HEK293 (cell line): ENCODE results near the gene PLEKHG2.

Experiments used
- CTCF ChIA-PET: fragments of 350-600 bp; formaldehyde crosslinking; extraction: SDS; loops from one replicate; lab custom pipeline; 2021; ENCODE audit warnings: antibody characterized with exemption; lab: Yijun Ruan, JAX
- POLR2A ChIA-PET: fragments of 300-600 bp; formaldehyde crosslinking; extraction: SDS; loops from one replicate; lab custom pipeline; 2020; ENCODE audit warnings: antibody characterized with exemption, inconsistent platforms; lab: Yijun Ruan, JAX
- H3K27ac ChIP-seq: fragments of 200-500 bp; sonication (Bioruptor generic); 2 replicates; pipeline ENCODE4 v1.5.1; 2014; ENCODE audit warnings: low read depth, low read length, control low read depth, inconsistent platforms; ENCODE audit errors: extremely low read depth
- H3K36me3 ChIP-seq, 2 experiments: fragments of 200-500 bp in 1 of 2; sonication (Bioruptor generic) in 1 of 2; 1 replicate in 1 of 2; 2 replicates in 1 of 2; pipeline ENCODE4 v1.5.1; 2014 to 2017; ENCODE audit warnings: inconsistent platforms in 2 of 2, low read length in 2 of 2; ENCODE audit not compliant: control insufficient read depth in 2 of 2, insufficient read depth in 1 of 2
- H3K4me1 ChIP-seq: fragments of 200-500 bp; sonication (Bioruptor generic); 2 replicates; pipeline ENCODE4 v1.5.1; 2014; ENCODE audit warnings: mild to moderate bottlenecking, low read length, inconsistent platforms; ENCODE audit not compliant: control insufficient read depth, insufficient read depth
- H3K4me3 ChIP-seq: 2 replicates; pipeline ENCODE4 v1.5.1; 2011; ENCODE audit warnings: low read depth, mild to moderate bottlenecking, control low read depth, low read length, moderate library complexity
- H3K9me3 ChIP-seq: fragments of 200-500 bp; sonication (Bioruptor generic); 2 replicates; pipeline ENCODE4 v1.5.1; 2014; ENCODE audit warnings: low read depth, low read length, inconsistent platforms; ENCODE audit not compliant: control insufficient read depth, insufficient read depth
- HOXA7 ChIP-seq: sonication (generic); formaldehyde crosslinking; IDR thresholded peaks from 2 replicates; pipeline ENCODE4 v1.8.1; 2022; ENCODE audit warnings: missing genetic modification reagents, borderline replicate concordance
- HOXC10 ChIP-seq: sonication (generic); formaldehyde crosslinking; IDR thresholded peaks from 2 replicates; pipeline ENCODE4 v1.8.1; 2023; ENCODE audit warnings: mild to moderate bottlenecking, missing genetic modification reagents
- KLF1 ChIP-seq: fragments of 450-650 bp; formaldehyde crosslinking; IDR thresholded peaks from 2 replicates; pipeline ENCODE4 v1.5.1; 2016; ENCODE audit warnings: missing biosample characterization, missing genetic modification characterization
- KLF7 ChIP-seq: fragments of 450-650 bp; formaldehyde crosslinking; IDR thresholded peaks from 2 replicates; pipeline ENCODE4 v1.5.1; 2016; ENCODE audit warnings: missing biosample characterization, missing genetic modification characterization, borderline replicate concordance
- SETDB1 ChIP-seq: IDR thresholded peaks from one replicate; pipeline ENCODE4 v1.6.1; 2017; ENCODE audit warnings: mild to moderate bottlenecking, low read length, moderate library complexity, mixed read lengths; ENCODE audit not compliant: insufficient read length
- ZBTB8A ChIP-seq: fragments of 450-650 bp; formaldehyde crosslinking; IDR thresholded peaks from 2 replicates; pipeline ENCODE4 v1.5.1; 2016; ENCODE audit warnings: missing biosample characterization, missing genetic modification characterization
- ZNF114 ChIP-seq: fragments of 450-650 bp; formaldehyde crosslinking; IDR thresholded peaks from 2 replicates; pipeline ENCODE4 v1.5.0; 2017; ENCODE audit warnings: missing biosample characterization, missing genetic modification characterization
- ZNF138 ChIP-seq: fragments of 450-650 bp; formaldehyde crosslinking; IDR thresholded peaks from 2 replicates; pipeline ENCODE4 v1.5.1; 2016; ENCODE audit warnings: missing biosample characterization, missing genetic modification characterization, borderline replicate concordance
- ZNF174 ChIP-seq: fragments of 450-650 bp; formaldehyde crosslinking; IDR thresholded peaks from 2 replicates; pipeline ENCODE4 v1.5.0; 2017; ENCODE audit warnings: missing biosample characterization, mild to moderate bottlenecking, missing genetic modification characterization
- ZNF354C ChIP-seq: fragments of 450-650 bp; formaldehyde crosslinking; IDR thresholded peaks from 2 replicates; pipeline ENCODE4 v1.5.1; 2016; ENCODE audit warnings: missing biosample characterization, missing genetic modification characterization, low read depth, borderline replicate concordance
- ZNF561 ChIP-seq: fragments of 450-650 bp; IDR thresholded peaks from 2 replicates; pipeline ENCODE4 v1.5.1; 2018; ENCODE audit warnings: missing biosample characterization, missing genetic modification characterization, borderline replicate concordance
- ZNF629 ChIP-seq: fragments of 450-650 bp; formaldehyde crosslinking; IDR thresholded peaks from 2 replicates; pipeline ENCODE4 v1.5.1; 2017; ENCODE audit warnings: missing biosample characterization, missing genetic modification characterization
- ZSCAN4 ChIP-seq: fragments of 450-650 bp; formaldehyde crosslinking; IDR thresholded peaks from 2 replicates; pipeline ENCODE4 v1.5.1; 2017; ENCODE audit warnings: missing biosample characterization, missing genetic modification characterization
- ZXDB ChIP-seq: fragments of 450-650 bp; formaldehyde crosslinking; IDR thresholded peaks from 2 replicates; pipeline ENCODE4 v1.5.1; 2016; ENCODE audit warnings: missing biosample characterization, missing genetic modification characterization
- TF ChIP-seq, protein P1 (sequence below): fragments of 450-650 bp; formaldehyde crosslinking; IDR thresholded peaks from 2 replicates; pipeline ENCODE4 v1.5.1; 2016; ENCODE audit warnings: missing biosample characterization, missing genetic modification characterization
- TF ChIP-seq, protein P2 (sequence below): fragments of 450-650 bp; formaldehyde crosslinking; conservative IDR thresholded peaks from 2 replicates; pipeline ENCODE4 v1.5.1; 2016; ENCODE audit warnings: low read depth, missing biosample characterization, missing genetic modification characterization
- TF ChIP-seq, protein P3 (sequence below): fragments of 450-650 bp; formaldehyde crosslinking; IDR thresholded peaks from 2 replicates; pipeline ENCODE4 v1.5.1; 2017; ENCODE audit warnings: missing biosample characterization, missing genetic modification characterization
- TF ChIP-seq, protein P4 (sequence below): fragments of 450-650 bp; formaldehyde crosslinking; IDR thresholded peaks from 2 replicates; pipeline ENCODE4 v1.5.1; 2016; ENCODE audit warnings: missing biosample characterization, missing genetic modification characterization
- TF ChIP-seq, protein P5 (sequence below): fragments of 450-650 bp; formaldehyde crosslinking; IDR thresholded peaks from 2 replicates; pipeline ENCODE4 v1.5.0; 2017; ENCODE audit warnings: missing biosample characterization, missing genetic modification characterization, borderline replicate concordance

The PLEKHG2 gene

DNA sequence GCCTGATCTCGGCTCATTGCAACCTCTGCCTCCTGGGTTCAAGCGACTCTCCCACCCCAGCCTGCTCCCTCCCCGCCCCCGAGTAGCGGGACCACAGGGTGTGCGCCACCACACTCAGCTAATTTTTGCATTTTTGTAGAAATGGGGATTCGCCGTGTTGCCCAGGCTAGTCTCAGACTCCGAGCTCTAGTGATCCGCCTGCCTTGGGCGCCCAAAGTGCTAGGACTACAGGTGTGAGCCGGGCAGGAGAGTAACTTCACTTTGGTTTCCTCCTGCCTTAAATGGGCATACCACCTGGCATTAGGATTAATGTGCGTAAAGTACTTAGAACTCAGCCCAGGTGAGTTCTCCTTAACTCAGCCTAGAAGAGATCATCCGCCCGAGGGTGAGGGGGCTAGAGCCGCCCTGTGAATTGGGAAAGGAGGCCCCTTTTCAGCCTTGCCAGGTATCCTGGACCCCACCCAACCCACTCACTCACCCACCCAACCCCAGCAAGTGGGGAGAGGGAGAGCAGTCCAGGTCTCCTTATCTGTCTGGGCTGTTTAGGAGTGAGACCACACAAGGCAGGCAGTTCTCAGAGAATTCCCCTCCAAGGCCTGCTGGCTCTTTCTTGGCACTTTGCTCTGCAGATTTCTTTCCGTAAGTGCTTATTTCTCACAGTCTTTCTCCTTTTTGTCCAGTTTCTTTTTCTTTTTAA, 7.1 kb upstream of the PLEKHG2 start:
- TF ChIP-seq SETDB1 (no peak), HOXA7 (no peak)
- TF ChIP-seq, protein P1, sequence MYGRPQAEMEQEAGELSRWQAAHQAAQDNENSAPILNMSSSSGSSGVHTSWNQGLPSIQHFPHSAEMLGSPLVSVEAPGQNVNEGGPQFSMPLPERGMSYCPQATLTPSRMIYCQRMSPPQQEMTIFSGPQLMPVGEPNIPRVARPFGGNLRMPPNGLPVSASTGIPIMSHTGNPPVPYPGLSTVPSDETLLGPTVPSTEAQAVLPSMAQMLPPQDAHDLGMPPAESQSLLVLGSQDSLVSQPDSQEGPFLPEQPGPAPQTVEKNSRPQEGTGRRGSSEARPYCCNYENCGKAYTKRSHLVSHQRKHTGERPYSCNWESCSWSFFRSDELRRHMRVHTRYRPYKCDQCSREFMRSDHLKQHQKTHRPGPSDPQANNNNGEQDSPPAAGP (tag by site-specific recombination) = no peak
- TF ChIP-seq, protein P2, sequence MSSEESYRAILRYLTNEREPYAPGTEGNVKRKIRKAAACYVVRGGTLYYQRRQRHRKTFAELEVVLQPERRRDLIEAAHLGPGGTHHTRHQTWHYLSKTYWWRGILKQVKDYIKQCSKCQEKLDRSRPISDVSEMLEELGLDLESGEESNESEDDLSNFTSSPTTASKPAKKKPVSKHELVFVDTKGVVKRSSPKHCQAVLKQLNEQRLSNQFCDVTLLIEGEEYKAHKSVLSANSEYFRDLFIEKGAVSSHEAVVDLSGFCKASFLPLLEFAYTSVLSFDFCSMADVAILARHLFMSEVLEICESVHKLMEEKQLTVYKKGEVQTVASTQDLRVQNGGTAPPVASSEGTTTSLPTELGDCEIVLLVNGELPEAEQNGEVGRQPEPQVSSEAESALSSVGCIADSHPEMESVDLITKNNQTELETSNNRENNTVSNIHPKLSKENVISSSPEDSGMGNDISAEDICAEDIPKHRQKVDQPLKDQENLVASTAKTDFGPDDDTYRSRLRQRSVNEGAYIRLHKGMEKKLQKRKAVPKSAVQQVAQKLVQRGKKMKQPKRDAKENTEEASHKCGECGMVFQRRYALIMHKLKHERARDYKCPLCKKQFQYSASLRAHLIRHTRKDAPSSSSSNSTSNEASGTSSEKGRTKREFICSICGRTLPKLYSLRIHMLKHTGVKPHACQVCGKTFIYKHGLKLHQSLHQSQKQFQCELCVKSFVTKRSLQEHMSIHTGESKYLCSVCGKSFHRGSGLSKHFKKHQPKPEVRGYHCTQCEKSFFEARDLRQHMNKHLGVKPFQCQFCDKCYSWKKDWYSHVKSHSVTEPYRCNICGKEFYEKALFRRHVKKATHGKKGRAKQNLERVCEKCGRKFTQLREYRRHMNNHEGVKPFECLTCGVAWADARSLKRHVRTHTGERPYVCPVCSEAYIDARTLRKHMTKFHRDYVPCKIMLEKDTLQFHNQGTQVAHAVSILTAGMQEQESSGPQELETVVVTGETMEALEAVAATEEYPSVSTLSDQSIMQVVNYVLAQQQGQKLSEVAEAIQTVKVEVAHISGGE (tag by site-specific recombination) = no peak
- peaks cover 0 to 3% of the 10 kb centered on the region in 2 experiments; a peak in 1 of 3 replicates for H3K36me3 ChIP-seq
- H3K9me3 ChIP-seq = no peaks in the 10 kb centered on the region
- H3K4me1 ChIP-seq = peaks cover 53% of the 10 kb centered on the region
- no peak overlapping the region for H3K4me3 ChIP-seq
- ChIA-PET POLR2A (interaction anchor here (0.7 to 11.2 kb wide), 8 partner anchors 7 to 599 kb away, joined by 3 to 175 read pairs (median 5); partner anchors contain the start of genes MED29, PAF1 and RPS16), CTCF (interaction anchor here (0.6 to 4.6 kb wide), 3 partner anchors 7 to 78 kb away, joined by 7 to 41 read pairs (median 10); partner anchors contain the start of genes MED29 and PAF1)
- H3K27ac ChIP-seq = no peak overlapping the region

DNA sequence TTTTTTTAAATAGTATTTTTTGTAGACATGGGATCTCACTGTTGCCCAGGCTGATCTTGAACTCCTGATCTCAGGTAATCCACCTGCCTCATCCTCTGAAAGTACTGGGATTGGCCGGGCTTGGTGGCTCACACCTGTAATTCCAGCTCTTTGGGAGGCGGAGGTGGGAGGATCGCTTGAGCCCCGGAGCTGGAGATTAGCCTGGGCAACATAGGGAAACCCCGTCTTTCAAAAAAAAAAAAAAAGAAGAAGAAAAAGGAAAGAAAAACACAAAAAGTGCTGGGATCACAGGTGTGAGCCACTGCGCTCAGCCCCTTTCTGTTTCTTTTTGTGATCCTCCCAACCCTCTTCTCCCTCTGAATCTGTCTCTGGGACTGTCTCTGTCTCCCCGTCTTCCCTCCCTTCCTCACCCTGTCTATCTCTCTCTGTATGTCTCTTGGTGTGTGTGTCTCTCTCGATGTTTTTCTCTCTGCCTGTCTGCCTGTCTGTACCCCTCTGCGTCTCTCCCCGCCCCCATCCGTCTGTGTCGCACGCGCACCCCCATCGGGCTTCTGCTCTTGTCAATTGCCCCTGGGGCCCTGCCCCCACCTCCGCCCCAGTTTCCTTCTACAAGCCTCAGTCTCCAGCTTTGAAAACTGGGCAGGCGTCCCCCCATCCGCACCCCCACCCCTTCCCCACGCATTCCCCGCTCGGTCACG, 6.4 kb upstream of the PLEKHG2 start:
- H3K4me1 ChIP-seq = peaks cover 57% of the 10 kb centered on the region
- no peak for TF ChIP-seq ZNF561 (tag by site-specific recombination)
- peak; percentile 65; the same call in 1 of the 2 replicates for TF ChIP-seq ZXDB (tag by site-specific recombination)
- no peak for TF ChIP-seq ZNF114
- peak; percentile 80 for TF ChIP-seq KLF7
- TF ChIP-seq ZNF354C (tag by site-specific recombination) = no peak
- TF ChIP-seq, protein P3, sequence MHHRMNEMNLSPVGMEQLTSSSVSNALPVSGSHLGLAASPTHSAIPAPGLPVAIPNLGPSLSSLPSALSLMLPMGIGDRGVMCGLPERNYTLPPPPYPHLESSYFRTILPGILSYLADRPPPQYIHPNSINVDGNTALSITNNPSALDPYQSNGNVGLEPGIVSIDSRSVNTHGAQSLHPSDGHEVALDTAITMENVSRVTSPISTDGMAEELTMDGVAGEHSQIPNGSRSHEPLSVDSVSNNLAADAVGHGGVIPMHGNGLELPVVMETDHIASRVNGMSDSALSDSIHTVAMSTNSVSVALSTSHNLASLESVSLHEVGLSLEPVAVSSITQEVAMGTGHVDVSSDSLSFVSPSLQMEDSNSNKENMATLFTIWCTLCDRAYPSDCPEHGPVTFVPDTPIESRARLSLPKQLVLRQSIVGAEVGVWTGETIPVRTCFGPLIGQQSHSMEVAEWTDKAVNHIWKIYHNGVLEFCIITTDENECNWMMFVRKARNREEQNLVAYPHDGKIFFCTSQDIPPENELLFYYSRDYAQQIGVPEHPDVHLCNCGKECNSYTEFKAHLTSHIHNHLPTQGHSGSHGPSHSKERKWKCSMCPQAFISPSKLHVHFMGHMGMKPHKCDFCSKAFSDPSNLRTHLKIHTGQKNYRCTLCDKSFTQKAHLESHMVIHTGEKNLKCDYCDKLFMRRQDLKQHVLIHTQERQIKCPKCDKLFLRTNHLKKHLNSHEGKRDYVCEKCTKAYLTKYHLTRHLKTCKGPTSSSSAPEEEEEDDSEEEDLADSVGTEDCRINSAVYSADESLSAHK = peak; percentile 33; the same call in 1 of the 2 replicates
- peak; percentile 50 for TF ChIP-seq KLF1 (tag by site-specific recombination)
- TF ChIP-seq, protein P4, sequence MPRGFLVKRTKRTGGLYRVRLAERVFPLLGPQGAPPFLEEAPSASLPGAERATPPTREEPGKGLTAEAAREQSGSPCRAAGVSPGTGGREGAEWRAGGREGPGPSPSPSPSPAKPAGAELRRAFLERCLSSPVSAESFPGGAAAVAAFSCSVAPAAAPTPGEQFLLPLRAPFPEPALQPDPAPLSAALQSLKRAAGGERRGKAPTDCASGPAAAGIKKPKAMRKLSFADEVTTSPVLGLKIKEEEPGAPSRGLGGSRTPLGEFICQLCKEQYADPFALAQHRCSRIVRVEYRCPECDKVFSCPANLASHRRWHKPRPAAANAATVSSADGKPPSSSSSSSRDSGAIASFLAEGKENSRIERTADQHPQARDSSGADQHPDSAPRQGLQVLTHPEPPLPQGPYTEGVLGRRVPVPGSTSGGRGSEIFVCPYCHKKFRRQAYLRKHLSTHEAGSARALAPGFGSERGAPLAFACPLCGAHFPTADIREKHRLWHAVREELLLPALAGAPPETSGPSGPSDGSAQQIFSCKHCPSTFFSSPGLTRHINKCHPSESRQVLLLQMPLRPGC = no peak
- TF ChIP-seq ZNF629 = no peak; the same call in 1 of the 2 replicates
- TF ChIP-seq ZBTB8A (tag by site-specific recombination) = peak; percentile 24
- TF ChIP-seq, protein P5, sequence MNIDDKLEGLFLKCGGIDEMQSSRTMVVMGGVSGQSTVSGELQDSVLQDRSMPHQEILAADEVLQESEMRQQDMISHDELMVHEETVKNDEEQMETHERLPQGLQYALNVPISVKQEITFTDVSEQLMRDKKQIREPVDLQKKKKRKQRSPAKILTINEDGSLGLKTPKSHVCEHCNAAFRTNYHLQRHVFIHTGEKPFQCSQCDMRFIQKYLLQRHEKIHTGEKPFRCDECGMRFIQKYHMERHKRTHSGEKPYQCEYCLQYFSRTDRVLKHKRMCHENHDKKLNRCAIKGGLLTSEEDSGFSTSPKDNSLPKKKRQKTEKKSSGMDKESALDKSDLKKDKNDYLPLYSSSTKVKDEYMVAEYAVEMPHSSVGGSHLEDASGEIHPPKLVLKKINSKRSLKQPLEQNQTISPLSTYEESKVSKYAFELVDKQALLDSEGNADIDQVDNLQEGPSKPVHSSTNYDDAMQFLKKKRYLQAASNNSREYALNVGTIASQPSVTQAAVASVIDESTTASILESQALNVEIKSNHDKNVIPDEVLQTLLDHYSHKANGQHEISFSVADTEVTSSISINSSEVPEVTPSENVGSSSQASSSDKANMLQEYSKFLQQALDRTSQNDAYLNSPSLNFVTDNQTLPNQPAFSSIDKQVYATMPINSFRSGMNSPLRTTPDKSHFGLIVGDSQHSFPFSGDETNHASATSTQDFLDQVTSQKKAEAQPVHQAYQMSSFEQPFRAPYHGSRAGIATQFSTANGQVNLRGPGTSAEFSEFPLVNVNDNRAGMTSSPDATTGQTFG = no peak
- peak; percentile 42; the same call in 1 of the 2 replicates for TF ChIP-seq ZNF138
- no peak; the same call in 1 of the 2 replicates for TF ChIP-seq ZSCAN4 (tag by site-specific recombination)
- TF ChIP-seq HOXC10 (CRISPR knock-in tag) = no peak
- TF ChIP-seq ZNF174 (tag by site-specific recombination) = no peak

More for the DNA sequence above, 6.4 kb upstream of the PLEKHG2 start:
- Histone ChIP-seq H3K36me3 (peaks cover 0 to 3% of the 10 kb centered on the region in 2 experiments; a peak in 1 of 3 replicates), H3K27ac (peak overlapping the region; percentile 56), H3K9me3 (no peaks in the 10 kb centered on the region), H3K4me3 (peak overlapping the region; percentile 26)
- ChIA-PET POLR2A (interaction anchor here (0.5 to 11.2 kb wide), 11 partner anchors 7 to 288 kb away, joined by 3 to 175 read pairs (median 5); partner anchors contain the start of genes MED29, PAF1 and RPS16), CTCF (interaction anchor here (0.6 to 4.6 kb wide), 2 partner anchors 8 to 264 kb away, joined by 3 to 41 read pairs; no protein-coding TSS in a partner anchor)
